Left hindlimb (tissue), 1 donor: ENCODE data around the gene JADE1.

Source experiments
- DNase-seq: peaks from one replicate; pipeline ENCODE4 v3.0.0-alpha.2; 2018

JADE1 gene

GRCh38 chr4:128879283-128879682, 69.8 kb downstream of the JADE1 start:
- no peak for DNase-seq

GRCh38 chr4:128879971-128880370, 70.5 kb downstream of the JADE1 start:
- no peak for DNase-seq

- no peak for DNase-seq
These were observed 71.2 kb downstream of the JADE1 start for GRCh38 chr4:128880662-128881061.

- no peak for DNase-seq
These were observed 95.3 kb downstream of the JADE1 start for GRCh38 chr4:128904821-128905220.

DNA sequence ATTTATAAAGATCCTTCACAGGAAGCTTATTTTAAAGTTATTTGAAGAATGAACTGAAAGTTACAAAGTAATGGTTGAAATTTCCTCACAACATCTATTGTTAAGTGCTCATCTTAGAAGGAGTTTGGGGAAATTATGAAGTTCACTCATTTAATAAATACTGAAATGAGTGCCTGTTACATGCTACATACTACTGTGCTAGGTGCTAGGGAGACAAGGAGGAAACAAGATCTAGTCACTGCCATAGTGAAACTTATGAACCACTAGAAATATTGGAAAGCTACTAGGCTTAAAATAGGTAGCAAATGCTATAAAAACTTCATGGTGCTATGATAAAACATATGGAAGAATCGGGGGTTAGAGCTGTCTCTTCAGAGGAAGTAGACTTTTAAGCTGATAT, 97.1 kb downstream of the JADE1 start:
- no peak for DNase-seq

DNA sequence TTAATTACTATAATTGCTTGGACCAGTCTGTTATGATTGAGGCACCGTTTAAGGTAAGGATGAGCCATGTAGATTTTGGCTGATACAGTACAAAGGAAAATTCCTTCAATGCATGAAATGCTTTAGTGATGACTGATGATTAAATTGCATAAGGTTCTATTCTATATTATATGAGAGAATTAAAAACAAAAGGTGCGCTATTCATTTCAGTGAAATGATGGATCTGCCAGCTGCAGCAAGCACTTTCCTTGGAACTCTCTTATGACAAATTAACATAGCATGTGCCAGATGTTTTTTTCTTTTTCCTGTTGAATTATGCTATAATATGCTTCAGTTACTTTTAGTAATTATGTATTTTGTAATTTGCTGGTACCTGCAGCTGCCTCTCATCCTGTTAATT, 98.5 kb downstream of the JADE1 start:
- no peak for DNase-seq

GRCh38 chr4:128908735-128909134, 99.2 kb downstream of the JADE1 start:
- DNase-seq = no peak

GRCh38 chr4:128913228-128913627, 103.7 kb downstream of the JADE1 start:
- no peak for DNase-seq

GRCh38 chr4:128915544-128915943, 106.0 kb downstream of the JADE1 start:
- DNase-seq = no peak

DNA sequence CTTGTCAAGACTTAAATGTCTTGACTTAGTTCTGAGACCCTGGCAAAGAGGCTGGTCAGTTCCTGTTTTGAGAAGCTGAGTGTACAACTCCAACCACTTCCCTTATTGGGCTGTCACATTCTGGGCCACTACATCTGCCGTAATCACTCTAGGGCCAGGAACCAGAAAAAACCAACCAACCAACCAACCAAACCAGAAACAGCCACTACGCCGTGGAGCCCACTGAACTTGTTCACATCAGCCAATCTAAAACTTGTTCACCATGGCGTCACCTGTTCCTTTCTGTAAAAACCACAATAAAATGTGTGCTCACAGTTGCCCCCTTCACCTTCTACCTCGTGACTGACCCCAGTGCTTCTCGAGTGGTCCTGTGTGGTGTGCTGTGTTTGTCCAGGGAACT, 107.3 kb downstream of the JADE1 start:
- DNase-seq = no peak

DNA sequence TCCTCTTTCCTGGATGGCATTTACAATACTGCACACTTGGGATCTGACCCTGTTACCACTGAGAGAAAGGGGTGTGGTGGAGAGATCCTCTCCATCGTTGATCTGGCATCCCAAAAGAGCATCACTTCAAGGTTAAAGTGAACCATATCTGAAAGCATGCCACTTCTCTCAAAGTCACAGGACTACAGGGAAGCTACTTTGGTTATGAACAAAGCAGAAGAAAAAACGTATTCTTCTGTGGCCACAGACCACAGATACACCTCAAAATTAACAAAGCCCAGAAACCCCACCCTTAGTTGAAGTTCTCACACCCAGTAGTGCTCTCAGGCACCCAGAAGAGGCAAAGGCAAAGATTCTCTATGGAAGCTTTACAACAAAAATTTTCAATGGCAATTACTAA, 108.3 kb downstream of the JADE1 start:
- DNase-seq = no peak

GRCh38 chr4:128921954-128922353, 112.5 kb downstream of the JADE1 start:
- DNase-seq = no peak
